CD4-positive, alpha-beta T cell treated with Interleukin-12 subunit alpha and Interleukin-12 subunit beta, for 1 hour (primary cell): ENCODE data around the gene GORASP2.

Experiments used
- DNase-seq: peaks from one replicate; pipeline ENCODE4 v3.0.0-alpha.2; 2020

The GORASP2 gene

DNA sequence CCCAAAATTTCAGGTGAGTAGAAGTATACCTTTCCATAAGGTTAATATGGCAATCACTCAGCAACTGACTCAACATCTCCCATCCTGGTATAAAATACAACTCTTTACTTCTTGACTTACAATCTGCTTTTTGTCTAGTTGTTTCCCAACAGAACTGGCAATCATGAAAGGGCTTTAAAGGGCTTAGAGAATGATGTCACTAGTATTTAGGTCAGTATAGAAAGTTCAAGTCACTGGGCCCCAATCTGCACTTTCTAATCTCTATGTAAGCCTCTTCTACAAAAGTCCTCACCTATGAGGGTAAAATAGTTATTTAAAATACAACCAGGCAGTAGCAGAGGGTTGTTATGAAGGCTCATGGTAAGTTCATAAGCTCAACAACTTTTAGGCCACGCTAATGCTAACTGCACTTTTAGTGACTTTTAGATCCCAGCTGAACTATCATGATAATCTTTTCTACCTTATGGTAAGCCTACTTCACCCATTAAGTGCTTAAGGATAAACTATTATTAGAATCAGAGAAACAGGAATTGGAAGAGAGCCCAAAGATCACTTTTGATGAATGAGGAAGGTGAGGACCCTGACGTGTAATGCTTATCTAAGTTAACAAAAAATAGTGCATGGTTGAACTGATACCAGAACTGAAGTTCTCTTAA lies 79.6 kb downstream of the GORASP2 start:
- no peak for DNase-seq

DNA sequence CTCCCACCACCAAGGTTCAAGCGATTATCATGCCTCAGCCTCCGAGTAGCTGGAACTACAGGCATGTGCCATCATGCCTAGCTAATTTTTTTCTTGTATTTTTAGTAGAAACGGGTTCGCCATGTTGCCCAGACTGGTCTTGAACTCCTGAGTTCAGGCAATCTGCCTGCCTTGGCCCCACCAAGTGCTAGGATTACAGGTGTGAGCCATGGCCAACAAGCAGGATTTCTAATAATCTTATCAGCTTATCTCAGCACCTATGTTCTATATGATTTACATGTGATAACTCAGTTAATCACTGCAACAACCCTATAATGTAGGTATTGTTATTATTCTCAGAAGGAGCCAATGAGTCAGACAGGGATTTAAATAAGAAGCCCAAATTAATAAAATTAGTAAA lies 80.3 kb downstream of the GORASP2 start:
- DNase-seq, result no peak

DNA sequence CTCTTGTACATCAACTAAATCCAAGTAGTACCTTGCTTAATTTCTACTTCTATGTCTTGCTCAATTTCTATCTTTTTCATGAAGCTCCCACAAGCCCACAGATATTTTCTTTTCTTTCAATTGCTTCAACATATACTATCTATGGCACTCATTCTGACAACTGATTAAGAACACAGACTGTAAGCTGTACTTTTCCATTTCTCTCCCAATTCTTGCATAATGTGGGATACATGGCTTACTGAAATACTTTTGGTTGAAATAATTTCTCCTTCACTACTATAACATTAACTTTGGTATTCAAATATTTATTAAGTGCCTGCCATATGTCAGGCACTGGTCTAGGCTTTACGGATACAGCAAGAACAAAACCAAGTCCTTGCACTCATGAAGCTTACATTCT lies 84.8 kb downstream of the GORASP2 start:
- no peak for DNase-seq

DNA sequence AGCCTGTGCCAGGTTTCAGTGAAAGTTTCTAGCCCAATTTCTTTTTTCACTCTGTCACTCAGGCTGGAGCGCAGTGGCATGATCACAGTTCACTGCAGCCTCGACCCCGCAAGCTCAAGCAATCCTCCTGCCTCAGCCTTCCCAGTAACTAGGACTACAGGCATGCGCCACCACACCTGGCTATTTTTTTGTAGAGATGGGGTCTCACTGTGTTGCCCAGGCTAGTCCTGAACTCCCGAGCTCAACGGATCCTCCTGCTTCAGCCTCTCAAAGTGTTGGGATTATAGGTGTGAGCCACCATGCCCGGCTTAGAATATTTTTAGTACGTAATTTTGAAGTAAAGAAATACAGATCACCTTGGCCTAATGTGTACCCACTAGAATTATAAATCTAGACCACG lies 87.1 kb downstream of the GORASP2 start:
- DNase-seq, result no peak
